HG02588 (cell line): ENCODE measurements around the gene IFT74.
A peak's percentile ranks its signal among the peaks of the same experiment; 100 is the strongest.

Source experiments
- ATAC-seq: cut with Tn5 transposase; IDR thresholded peaks from one replicate; pipeline ENCODE4 v1.9.1; 2021; ENCODE audit warnings: mild to moderate bottlenecking, moderate library complexity; ENCODE audit not compliant: unreplicated experiment

IFT74 gene

GRCh38 chr9:26955921-26956859, at the start of gene IFT74:
Gene IFT74 (plus strand): TSS chr9:26956412. CDS start chr9:26961968, 5,556 bp downstream.
- ATAC-seq = peak; percentile 100

DNA sequence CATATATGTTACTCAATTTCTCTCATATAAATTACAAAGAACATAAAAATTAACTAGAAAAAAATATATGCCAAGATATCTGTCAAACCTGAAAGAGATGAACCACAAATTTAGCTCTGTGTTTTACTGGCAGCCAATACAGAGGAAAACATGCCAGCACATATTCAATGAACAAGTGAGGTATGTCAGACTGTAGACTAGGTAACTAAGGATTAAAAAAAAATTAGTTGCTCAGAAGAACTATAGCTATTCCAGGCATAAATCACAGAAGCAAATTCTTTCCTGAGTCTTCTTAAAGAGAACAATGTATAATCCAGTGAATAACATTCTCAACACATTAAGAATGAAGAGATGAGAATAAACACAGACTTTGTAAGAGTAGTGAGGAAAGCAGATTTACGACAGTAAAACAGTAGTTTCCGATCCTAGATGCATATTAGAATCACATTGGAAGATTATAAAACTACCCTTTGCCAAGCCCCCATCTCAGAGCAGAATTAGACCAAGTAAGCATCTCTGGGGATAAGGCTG, 43.0 kb upstream of the IFT74 start:
- no peak for ATAC-seq

- ATAC-seq = no peak
Measured at GRCh38 chr9:26919698-26920097, 36.5 kb upstream of the IFT74 start.

- no peak for ATAC-seq
Measured at GRCh38 chr9:26925609-26926008, 30.6 kb upstream of the IFT74 start.

- no peak for ATAC-seq
Measured at GRCh38 chr9:26928902-26929495, 27.2 kb upstream of the IFT74 start.

- ATAC-seq = no peak
Measured at GRCh38 chr9:26935847-26936246, 20.4 kb upstream of the IFT74 start.

GRCh38 chr9:26937816-26938371, 18.3 kb upstream of the IFT74 start:
- ATAC-seq = no peak

DNA sequence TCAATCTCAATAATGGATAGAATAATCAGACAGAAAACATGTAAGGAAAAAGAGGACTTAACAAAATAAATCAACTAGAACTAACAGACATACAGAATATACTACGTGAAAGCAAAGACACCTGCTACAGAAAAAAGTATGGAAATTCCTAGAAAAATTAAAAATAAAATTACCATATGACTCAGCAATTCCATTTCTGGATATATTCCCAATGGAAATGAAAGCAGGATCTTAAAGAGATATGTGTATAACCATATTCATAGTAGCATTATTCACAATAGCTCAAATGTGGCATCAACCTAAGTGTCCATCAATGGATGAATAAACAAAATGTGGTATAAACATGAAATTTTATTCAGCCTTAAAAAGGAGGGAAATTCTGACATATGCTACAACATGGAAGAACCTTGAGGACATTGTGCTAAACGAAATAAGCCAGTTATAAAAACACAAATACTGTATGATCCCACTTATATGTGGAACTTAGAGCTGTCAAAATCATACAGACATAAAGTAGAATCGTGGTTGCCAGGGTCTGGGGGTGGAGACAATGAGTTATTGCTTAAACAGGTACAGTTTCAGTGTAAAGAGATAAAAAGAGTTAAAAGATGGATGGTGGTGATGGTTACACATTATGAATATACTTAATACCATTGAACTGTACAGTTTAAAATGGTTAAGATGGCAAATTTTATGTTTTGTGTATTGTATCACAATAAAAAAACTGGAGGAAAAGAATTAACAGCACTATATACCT, 16.1 kb upstream of the IFT74 start:
- no peak for ATAC-seq

DNA sequence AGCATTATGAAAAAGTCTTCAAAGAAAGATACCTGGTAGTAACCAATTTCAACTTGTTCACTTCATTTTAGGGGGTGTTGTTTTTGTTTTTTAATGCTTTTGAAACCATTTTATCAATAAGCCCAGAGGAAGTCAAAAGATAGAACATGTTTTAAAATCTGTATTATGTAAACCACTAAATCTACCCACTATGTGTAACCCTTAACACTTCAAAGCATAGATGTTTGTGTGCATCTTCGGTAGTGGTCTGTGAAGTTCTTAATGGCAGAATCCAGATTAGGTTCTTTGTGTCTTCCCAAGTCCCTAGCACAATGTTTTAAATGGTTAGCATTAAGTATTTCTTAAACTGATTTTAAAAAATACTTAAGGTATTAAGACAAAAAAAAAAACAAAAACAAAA, 15.4 kb upstream of the IFT74 start:
- ATAC-seq = no peak

GRCh38 chr9:26945591-26945990, 10.6 kb upstream of the IFT74 start:
- no peak for ATAC-seq

GRCh38 chr9:26946753-26947727, 9.2 kb upstream of the IFT74 start, which contains the start of gene PLAA:
Gene PLAA (minus strand): TSS chr9:26947242. CDS start chr9:26947045, 197 bp downstream.
- peak; percentile 99 for ATAC-seq

GRCh38 chr9:26947736-26948135, 8.5 kb upstream of the IFT74 start:
- no peak for ATAC-seq

GRCh38 chr9:26949637-26950069, 6.6 kb upstream of the IFT74 start:
- ATAC-seq = no peak

DNA sequence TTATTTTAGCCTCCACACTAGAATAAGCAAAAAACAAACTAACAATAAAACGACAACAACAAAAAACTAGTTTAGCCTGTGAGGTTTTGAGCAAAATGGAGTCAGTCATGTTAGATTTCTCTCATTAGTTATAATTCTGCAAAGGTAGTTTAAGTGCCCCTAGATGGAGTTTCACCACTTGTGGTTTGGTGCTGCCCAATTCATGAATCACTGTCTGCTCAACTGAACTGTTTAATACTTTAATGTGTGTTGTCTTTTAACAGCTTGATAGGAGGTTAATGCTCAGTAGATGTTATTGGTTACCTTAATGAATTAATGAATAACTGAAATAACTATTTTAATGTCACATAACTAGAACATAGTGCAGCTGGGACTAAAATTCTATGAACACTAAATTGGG, 5.7 kb upstream of the IFT74 start:
- ATAC-seq = no peak

DNA sequence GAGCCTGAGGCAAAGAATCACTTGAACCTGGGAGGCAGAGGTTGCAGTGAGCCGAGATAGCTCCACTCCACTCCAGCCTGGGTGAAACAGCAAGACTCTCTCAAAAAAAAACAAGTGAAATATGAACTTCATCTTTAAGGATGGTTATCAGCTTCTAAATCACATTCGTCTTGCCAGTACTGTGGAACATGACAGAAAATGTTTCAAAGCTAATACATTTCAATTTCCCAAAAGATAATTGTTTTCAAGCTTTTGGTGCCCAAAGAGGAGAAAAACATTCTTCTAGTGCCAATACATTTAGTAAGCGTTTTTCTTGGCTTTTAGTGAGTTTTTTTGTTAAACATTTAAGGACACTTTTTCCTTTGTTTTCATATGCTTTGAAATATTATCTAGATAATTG, 4.4 kb upstream of the IFT74 start:
- no peak for ATAC-seq

DNA sequence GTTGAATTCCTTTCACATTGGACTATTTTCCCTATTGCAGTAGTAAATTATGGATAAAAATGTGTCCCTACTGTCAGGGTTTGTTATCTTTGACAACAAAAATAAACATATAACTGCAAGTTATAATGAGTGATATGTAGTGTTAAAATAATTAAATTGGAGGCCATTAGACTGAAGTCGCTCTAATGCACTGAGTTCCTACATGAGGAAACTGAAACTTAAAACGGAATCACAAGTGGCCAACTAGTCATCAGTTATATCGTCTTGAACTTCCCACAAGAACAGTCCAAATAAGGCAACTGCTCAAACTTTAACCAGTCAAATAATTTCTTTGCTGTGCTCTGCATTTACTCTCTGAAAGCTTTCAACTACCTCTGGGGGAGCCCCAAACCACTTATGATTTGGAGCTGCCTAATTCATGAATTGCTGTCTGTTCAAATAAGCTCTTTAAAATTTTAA, 2.1 kb upstream of the IFT74 start:
- ATAC-seq = no peak

DNA sequence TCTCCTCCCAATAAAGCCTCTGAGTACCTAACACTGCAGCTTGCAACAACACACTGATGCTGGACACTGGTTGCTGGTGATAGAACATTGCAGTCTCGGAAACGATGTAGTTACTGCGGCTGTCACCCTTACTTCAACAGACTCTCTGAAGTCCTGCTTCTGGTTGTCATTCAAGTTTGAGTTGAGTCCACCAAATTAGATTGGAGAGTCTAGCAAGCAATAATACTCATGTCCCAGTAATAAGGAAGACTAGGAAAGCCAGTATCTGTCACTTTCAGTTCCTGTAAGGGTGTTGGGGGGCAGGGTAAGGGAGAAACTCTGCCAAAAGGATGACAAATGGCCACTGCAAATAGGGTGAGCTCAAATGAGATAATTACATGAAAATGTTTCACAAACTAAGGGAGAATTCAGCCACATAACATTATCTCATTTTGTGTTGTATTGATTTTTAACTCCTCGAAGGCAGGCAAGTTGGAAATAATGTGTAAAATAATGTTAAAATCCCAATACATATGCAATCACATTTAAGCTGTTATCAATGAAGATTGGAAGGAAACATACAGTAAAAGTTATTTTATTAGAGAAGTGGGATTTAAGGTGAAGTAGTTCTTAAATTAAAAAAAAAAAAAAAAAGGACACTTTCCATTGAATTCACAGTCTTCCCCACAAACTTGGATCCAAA, 849 bp upstream of the IFT74 start:
- ATAC-seq = no peak

DNA sequence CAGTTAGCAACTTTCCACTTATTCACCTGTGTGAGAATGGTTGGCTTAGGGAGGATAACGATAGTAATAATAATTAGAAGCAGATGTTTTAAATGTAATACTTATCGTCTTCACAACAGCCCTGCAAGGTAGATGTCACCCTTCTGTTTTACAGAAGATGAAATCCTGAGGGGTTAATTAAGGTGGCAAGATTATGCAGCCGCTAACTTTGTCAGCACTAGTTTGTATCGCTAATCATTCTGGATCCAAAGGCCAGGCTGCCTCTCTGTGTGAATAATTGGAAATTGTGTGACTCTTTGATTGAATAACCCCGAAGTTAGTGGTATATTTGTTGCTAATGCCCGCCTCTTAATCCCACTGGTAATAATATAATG, 635 bp downstream of the IFT74 start:
- ATAC-seq = no peak

- ATAC-seq = no peak
Measured at GRCh38 chr9:26971721-26972120, 15.5 kb downstream of the IFT74 start.
